HG03139 (cell line): ENCODE measurements around the gene DYRK2.

Source experiments
- ATAC-seq: cut with Tn5 transposase; IDR thresholded peaks from one replicate; pipeline ENCODE4 v1.9.1; 2021; ENCODE audit not compliant: unreplicated experiment

The DYRK2 gene

DNA sequence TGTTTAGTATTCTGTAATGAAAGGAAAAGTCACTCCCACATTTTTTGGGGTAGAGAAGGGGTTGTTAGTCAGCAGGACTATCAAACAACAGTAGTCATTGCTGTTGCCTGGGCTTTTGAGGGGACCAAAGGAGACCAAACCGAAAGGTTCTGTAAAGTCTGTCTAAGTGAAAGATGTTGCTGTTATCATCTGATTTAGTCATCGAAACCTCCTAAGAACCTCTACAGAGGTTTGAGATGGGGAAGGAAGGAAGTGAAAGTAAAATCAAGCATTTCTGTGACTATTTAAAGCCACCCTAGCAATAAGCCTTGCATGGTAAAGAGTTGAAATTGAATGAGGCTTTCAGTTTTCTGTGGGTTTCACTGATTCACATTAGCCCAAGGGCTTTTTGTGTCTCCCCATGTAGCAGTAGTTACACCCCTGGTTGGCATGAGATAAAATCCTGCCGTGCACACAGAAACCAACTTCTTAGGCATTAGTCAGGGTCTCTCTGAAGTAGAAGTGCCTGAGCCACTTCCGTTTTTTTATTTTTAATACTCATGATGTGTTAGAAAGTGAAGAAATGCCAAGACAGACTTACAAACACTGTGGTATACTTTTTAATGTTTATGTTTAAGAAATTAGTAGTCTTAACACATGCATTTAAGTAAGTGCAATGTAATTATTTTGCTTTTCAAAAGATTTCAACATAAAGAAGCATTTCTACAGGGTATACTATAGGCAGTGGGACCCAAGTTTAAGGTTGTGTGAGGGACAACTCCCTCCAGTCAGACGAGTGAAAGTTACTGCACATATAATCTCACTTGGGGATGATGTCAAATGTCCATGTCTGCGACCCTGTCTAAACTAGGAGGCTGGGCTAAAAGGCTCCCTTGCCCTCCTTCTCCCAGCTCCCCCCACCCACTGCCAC is 50.4 kb downstream of the DYRK2 start:
- peak; percentile 97 for ATAC-seq

DNA sequence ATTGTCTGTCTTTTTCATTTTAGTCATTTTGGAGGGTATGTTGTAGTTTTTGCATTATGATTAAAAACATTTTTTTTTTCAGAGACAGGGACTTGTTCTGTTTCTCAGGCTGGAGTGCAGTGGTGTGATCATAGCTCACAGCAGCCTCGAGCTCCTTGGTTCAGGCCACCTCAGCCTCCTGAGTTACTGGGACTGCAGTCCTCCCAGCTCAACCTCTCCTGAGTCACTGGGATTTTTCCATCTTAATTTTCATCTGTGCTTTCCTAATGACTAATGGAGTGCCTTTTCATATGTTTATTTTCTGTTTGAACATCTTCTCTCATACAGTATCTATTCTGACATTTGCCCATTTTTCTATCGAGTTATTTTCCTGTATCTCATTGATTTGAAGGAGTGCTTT is 52.6 kb downstream of the DYRK2 start:
- no peak for ATAC-seq

- ATAC-seq, result no peak
Measured at GRCh38 chr12:67702136-67702535, 53.6 kb downstream of the DYRK2 start.

DNA sequence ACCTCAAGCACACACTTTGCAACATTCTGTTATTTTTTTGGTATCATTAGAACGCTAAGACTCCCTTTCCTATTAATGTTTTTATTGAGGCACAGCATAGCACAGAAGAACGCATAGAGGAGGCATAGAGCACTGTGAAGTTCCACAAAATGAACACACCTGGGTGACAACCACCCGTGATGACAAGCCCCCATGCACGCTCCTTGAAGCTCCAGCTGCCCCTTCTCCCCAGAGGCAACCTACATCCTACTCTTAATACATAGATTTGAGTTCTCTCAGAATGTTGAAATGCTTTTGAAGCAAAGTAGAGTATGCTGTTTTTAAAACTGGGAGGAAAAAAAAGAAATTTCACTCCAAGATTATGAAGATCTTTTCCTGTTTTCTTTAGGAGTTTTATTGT is 55.5 kb downstream of the DYRK2 start:
- ATAC-seq, result no peak

- no peak for ATAC-seq
Measured at GRCh38 chr12:67705394-67706370, 57.1 kb downstream of the DYRK2 start.

DNA sequence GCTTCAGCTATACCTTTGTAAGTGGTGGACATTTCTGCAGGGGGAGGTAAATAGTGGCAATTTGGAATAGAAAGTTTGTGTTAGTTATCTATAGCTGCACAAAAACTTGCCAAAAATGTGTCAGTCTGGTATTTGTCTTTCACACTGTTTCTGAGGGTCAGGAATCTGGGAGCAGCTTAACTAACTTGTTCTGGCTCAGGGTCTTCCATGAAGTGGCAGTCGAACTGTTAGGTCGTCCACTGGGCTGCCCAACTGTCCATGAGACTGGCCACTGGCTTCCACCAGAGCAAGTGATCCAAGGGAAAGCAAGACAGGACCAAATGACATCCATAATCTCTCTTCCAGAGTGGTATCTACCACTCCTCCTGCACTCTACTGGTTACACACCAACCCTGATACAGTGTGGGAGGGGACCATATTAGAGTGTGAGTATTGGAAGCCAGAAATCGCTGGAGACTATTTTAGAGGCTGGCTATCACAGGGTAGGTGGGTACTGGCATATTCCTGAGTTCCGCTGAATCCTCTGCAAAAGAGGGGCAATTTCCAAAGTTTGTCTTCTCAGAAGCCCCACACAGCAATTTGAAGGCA is 60.9 kb downstream of the DYRK2 start:
- ATAC-seq, result no peak

DNA sequence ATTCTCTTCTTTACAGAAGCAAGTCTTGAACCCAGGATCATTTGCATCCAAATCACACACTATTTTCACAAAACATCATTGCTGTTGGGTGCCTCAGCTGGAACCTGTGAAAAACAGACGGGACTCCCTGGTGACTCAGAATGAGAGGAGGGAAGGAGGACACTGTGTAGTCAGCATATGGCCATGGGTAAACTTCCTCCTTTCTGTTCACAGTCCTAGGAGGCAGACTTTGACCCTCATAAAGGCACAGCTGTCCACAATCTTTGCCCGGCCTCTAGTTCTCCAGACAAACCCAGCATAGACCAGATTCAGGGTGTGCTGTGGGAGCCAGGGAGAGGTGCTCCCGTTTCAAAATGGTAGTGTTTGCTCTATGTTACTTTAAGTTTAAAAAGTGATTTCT is 62.0 kb downstream of the DYRK2 start:
- peak; percentile 94 for ATAC-seq

DNA sequence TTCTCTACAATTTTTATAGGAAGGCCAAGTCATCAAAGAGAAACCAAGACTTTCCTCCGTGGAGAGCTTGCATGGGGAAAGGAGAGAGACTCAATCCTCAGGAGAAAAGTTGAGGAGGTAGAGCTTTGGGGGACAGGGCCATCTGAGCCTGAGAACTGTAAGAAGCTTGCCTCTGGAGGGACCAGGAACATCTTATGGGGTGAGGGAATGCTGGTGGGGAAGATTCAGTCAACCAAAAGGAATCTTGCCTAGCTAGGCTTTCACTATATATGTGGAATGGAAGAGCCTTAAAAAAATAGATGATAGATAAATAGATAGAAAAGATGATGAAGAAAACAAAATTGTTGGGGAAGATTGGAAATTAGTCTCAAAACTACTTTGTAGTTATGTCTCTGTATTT is 63.5 kb downstream of the DYRK2 start:
- ATAC-seq, result no peak

DNA sequence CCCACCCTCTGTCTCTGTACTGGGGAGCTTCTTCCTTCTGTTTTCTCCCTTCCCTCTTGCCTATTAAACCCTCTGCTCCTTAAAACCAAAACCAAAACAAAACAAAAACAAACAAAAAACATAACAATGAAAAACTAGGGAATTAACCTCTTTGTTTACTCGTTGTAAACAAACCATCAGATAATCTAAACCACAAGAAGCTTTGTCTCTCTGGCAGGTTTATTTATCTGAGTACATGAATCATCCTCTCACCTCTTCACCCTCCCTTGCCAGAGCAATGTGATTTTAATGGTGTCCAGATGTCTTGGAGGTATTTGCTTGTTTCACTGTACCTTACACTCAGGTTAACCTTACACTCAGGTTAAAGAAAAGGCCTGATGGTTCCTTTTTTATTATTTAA is 66.1 kb downstream of the DYRK2 start:
- no peak for ATAC-seq
